HepG2 (cell line): ENCODE data around the gene AKIRIN1. TPM values are rescaled to one million over a fixed set of nuclear protein-coding genes. Genes with fewer than 3 reads are reported as not detected.

ENCODE experiments used
- BATF2 ChIP-seq: sonication (generic); formaldehyde crosslinking; IDR thresholded peaks from 2 replicates; pipeline ENCODE4 v1.8.0; 2022; ENCODE audit warnings: mild to moderate bottlenecking, missing genetic modification reagents, moderate library complexity
- EP300 ChIP-seq, 3 experiments: sonication (generic) in 1 of 3; formaldehyde crosslinking in 1 of 3; IDR thresholded peaks; 2 replicates each; pipeline versions ENCODE4 v1.5.1 to v1.6.1; 2011 to 2020; ENCODE audit warnings: low read depth in 2 of 3, low read length in 2 of 3, borderline replicate concordance in 1 of 3, improper control_type of control experiment in 1 of 3, mild to moderate bottlenecking in 1 of 3, missing genetic modification reagents in 1 of 3, moderate library complexity in 1 of 3
- FOXO4 ChIP-seq: sonication (generic); formaldehyde crosslinking; conservative IDR thresholded peaks from 2 replicates; pipeline ENCODE4 v1.8.1; 2023; ENCODE audit warnings: missing genetic modification reagents
- GATAD1 ChIP-seq: IDR thresholded peaks from 2 replicates; pipeline ENCODE4 v1.6.1; 2016; ENCODE audit warnings: missing genetic modification reagents, missing compliant biosample characterization
- HMGXB4 ChIP-seq, 2 experiments: sonication (generic) in 1 of 2; formaldehyde crosslinking in 1 of 2; IDR thresholded peaks; 2 replicates each; pipeline versions ENCODE4 v1.4.0 to v1.6.1; 2018 to 2020; ENCODE audit warnings: missing genetic modification reagents in 2 of 2, borderline replicate concordance in 1 of 2, low read depth in 1 of 2, mild to moderate bottlenecking in 1 of 2, missing biosample characterization in 1 of 2
- HOXA5 ChIP-seq: sonication (generic); formaldehyde crosslinking; IDR thresholded peaks from 2 replicates; pipeline ENCODE4 v1.4.0; 2020; ENCODE audit warnings: missing genetic modification reagents
- JARID2 ChIP-seq: sonication (generic); formaldehyde crosslinking; IDR thresholded peaks from 2 replicates; pipeline ENCODE4 v1.8.1; 2023; ENCODE audit warnings: missing genetic modification reagents, inconsistent platforms; ENCODE audit not compliant: insufficient replicate concordance
- KDM4B ChIP-seq: sonication (generic); formaldehyde crosslinking; IDR thresholded peaks from 2 replicates; pipeline ENCODE4 v1.4.0; 2020; ENCODE audit warnings: missing genetic modification reagents
- KLF6 ChIP-seq: IDR thresholded peaks from 2 replicates; pipeline ENCODE4 v1.8.0; 2016; ENCODE audit warnings: missing biosample characterization, missing genetic modification reagents
- PTBP1 ChIP-seq: fragments of 200-400 bp; formaldehyde crosslinking; IDR thresholded peaks from 2 replicates; pipeline ENCODE4 v1.6.1; 2018; ENCODE audit warnings: low read length, low read depth; ENCODE audit not compliant: poor library complexity, severe bottlenecking
- RXRA ChIP-seq: sonication (generic); formaldehyde crosslinking; IDR thresholded peaks from 2 replicates; pipeline ENCODE4 v1.5.1; 2020; ENCODE audit warnings: missing genetic modification reagents
- SMAD3 ChIP-seq: sonication (generic); formaldehyde crosslinking; IDR thresholded peaks from 2 replicates; pipeline ENCODE4 v1.4.0; 2020; ENCODE audit warnings: missing genetic modification reagents
- SNAI1 ChIP-seq: sonication (generic); formaldehyde crosslinking; IDR thresholded peaks from 2 replicates; pipeline ENCODE4 v1.5.0; 2020; ENCODE audit warnings: mild to moderate bottlenecking, missing genetic modification reagents, borderline replicate concordance
- SP5 ChIP-seq: IDR thresholded peaks from 2 replicates; pipeline ENCODE4 v1.6.1; 2016; ENCODE audit warnings: low read depth, borderline replicate concordance
- SYNCRIP ChIP-seq: fragments of 200-400 bp; formaldehyde crosslinking; IDR thresholded peaks from 2 replicates; pipeline ENCODE4 v1.6.1; 2018; ENCODE audit warnings: mild to moderate bottlenecking, low read depth, low read length; ENCODE audit not compliant: insufficient read depth
- TAF1 ChIP-seq: sonication (generic); formaldehyde crosslinking; IDR thresholded peaks from 2 replicates; pipeline ENCODE4 v1.4.0; 2020; ENCODE audit warnings: missing genetic modification reagents
- TBX2 ChIP-seq: sonication (generic); formaldehyde crosslinking; IDR thresholded peaks from 2 replicates; pipeline ENCODE4 v1.5.0; 2020; ENCODE audit warnings: missing genetic modification reagents, mild to moderate bottlenecking, borderline replicate concordance
- ZMYM4 ChIP-seq: sonication (generic); formaldehyde crosslinking; IDR thresholded peaks from 2 replicates; pipeline ENCODE4 v1.8.1; 2023; ENCODE audit warnings: mild to moderate bottlenecking, missing genetic modification reagents
- ZNF205 ChIP-seq: IDR thresholded peaks from 2 replicates; pipeline ENCODE4 v1.6.1; 2018; ENCODE audit warnings: missing biosample characterization, missing genetic modification reagents
- ZNF317 ChIP-seq: sonication (generic); formaldehyde crosslinking; IDR thresholded peaks from 2 replicates; pipeline ENCODE4 v1.5.0; 2020; ENCODE audit warnings: mild to moderate bottlenecking, missing genetic modification reagents
- ZNF326 ChIP-seq: sonication (generic); formaldehyde crosslinking; IDR thresholded peaks from 2 replicates; pipeline ENCODE4 v1.4.0; 2020; ENCODE audit warnings: missing genetic modification reagents, borderline replicate concordance
- ZNF331 ChIP-seq: sonication (generic); formaldehyde crosslinking; IDR thresholded peaks from 2 replicates; pipeline ENCODE4 v1.4.0; 2020; ENCODE audit warnings: missing genetic modification reagents
- ZNF547 ChIP-seq: sonication (generic); formaldehyde crosslinking; IDR thresholded peaks from 2 replicates; pipeline ENCODE4 v1.5.1; 2020; ENCODE audit warnings: mild to moderate bottlenecking, missing genetic modification reagents
- ZNF570 ChIP-seq: sonication (generic); formaldehyde crosslinking; IDR thresholded peaks from 2 replicates; pipeline ENCODE4 v1.4.0; 2020; ENCODE audit warnings: mild to moderate bottlenecking, missing genetic modification reagents, borderline replicate concordance
- ZNF572 ChIP-seq: sonication (generic); formaldehyde crosslinking; IDR thresholded peaks from 2 replicates; pipeline ENCODE4 v1.5.1; 2020; ENCODE audit warnings: mild to moderate bottlenecking, missing genetic modification reagents
- ZNF790 ChIP-seq: sonication (generic); formaldehyde crosslinking; IDR thresholded peaks from 2 replicates; pipeline ENCODE4 v1.8.0; 2022; ENCODE audit warnings: missing genetic modification reagents, mild to moderate bottlenecking, borderline replicate concordance
- polyA plus RNA-seq, 8 experiments: library from polyadenylated mRNA; depleted of rRNA in 3 of 8; stranded (reverse) in 7 of 8; unstranded in 1 of 8; fragments of >200 nt; fragmentation: Illumina TruSeq in 4 of 8; extraction: Trizol in 4 of 8; gene quantifications; 2 replicates each; pipeline versions ENCODE4 v1.2.1 to v1.2.3, GENCODE V29; 2011 to 2016; ENCODE audit warnings: low read depth in 4 of 8, missing spikeins in 1 of 8, mixed read lengths in 1 of 8; ENCODE audit not compliant: insufficient read depth in 1 of 8
- total RNA-seq, 5 experiments: library from RNA; depleted of rRNA; stranded (reverse); fragments of >200 nt; fragmentation: Illumina TruSeq; extraction: Trizol; gene quantifications; 2 replicates each; pipeline ENCODE4 v1.2.3, GENCODE V29; 2016; ENCODE audit warnings: low read depth in 1 of 5

AKIRIN1 gene
- total and polyA plus RNA-seq, 2 of the 13 experiments (the other 11 are each of a cell fraction or from before 2014, with no cell fraction given): 123 to 157 TPM

- no peak for TF ChIP-seq BATF2
- TF ChIP-seq ZNF572: no peak
- no peak for TF ChIP-seq ZNF205
- TF ChIP-seq EP300 (IDR thresholded peaks at IDR 0.05; ENCODE audit: low read depth in 2 of 2, low read length in 2 of 2): peak in 1 of 2 experiments; percentile 27; a peak in 1 of 4 replicates
- no peak; the same call in 1 of the 2 replicates for TF ChIP-seq EP300 (CRISPR knock-in tag; IDR thresholded peaks at IDR 0.05; ENCODE audit: borderline replicate concordance)
- no peak for TF ChIP-seq ZNF317 (CRISPR knock-in tag)
- no peak for TF ChIP-seq SYNCRIP
- no peak; the same call in 1 of the 2 replicates for TF ChIP-seq RXRA (CRISPR knock-in tag)
- peak; percentile 71; the same call in 1 of the 2 replicates for TF ChIP-seq ZMYM4 (CRISPR knock-in tag)
- no peak for TF ChIP-seq KDM4B (CRISPR knock-in tag)
- TF ChIP-seq ZNF331 (CRISPR knock-in tag): peak; percentile 32; the same call in 1 of the 2 replicates
- TF ChIP-seq PTBP1: no peak
- peak; percentile 60; the same call in 1 of the 2 replicates for TF ChIP-seq KLF6 (CRISPR knock-in tag)
- 0 out of 2 replicates have a peak, but pooled peaks have one; percentile 2 for TF ChIP-seq SNAI1
- no peak for TF ChIP-seq FOXO4 (CRISPR knock-in tag)
- TF ChIP-seq ZNF326 (CRISPR knock-in tag): no peak
- no peak; the same call in 1 of the 2 replicates for TF ChIP-seq ZNF790 (CRISPR knock-in tag)
- peak; percentile 79 for TF ChIP-seq TBX2
- TF ChIP-seq GATAD1: peak; percentile 71
- peak in 1 of 2 experiments; percentile 73; a peak in 2 of 4 replicates for TF ChIP-seq HMGXB4 (CRISPR knock-in tag; IDR thresholded peaks at IDR 0.05; ENCODE audit: borderline replicate concordance in 1 of 2, low read depth in 1 of 2)
- TF ChIP-seq ZNF547 (CRISPR knock-in tag): peak; percentile 90
- TF ChIP-seq TAF1 (CRISPR knock-in tag): peak; percentile 95
- peak; percentile 19 for TF ChIP-seq JARID2 (CRISPR knock-in tag)
- TF ChIP-seq SMAD3: no peak
- no peak for TF ChIP-seq ZNF570
- TF ChIP-seq HOXA5 (CRISPR knock-in tag): peak; percentile 79; the same call in 1 of the 2 replicates
- TF ChIP-seq SP5 (CRISPR knock-in tag): peak; percentile 71
Measured at GRCh38 chr1:38990738-38991637, at the start of gene AKIRIN1 (continued).
